ENCODE results near the gene IFNL1.

DNA sequence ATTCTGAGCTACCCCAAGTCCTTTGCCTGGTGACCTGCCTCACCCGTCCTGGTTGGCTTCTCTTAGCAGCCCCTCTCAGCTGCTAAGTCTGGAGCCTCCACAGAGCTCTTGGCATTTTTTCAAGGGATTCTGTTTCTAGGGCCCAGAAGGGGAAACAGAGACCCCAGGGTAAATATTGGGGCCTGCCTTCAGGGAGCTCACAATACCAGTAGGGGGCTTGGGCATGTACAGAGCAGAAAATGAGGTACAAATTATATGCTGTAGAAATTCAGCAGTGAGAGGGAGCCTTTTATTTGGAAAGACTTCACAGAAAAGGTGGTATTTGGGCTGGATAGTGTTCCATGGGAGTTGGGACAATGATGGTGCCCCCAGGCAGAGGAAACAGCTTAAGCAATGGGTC lies 49.7 kb downstream of the IFNL1 start:
- TF ChIP-seq, protein P1, sequence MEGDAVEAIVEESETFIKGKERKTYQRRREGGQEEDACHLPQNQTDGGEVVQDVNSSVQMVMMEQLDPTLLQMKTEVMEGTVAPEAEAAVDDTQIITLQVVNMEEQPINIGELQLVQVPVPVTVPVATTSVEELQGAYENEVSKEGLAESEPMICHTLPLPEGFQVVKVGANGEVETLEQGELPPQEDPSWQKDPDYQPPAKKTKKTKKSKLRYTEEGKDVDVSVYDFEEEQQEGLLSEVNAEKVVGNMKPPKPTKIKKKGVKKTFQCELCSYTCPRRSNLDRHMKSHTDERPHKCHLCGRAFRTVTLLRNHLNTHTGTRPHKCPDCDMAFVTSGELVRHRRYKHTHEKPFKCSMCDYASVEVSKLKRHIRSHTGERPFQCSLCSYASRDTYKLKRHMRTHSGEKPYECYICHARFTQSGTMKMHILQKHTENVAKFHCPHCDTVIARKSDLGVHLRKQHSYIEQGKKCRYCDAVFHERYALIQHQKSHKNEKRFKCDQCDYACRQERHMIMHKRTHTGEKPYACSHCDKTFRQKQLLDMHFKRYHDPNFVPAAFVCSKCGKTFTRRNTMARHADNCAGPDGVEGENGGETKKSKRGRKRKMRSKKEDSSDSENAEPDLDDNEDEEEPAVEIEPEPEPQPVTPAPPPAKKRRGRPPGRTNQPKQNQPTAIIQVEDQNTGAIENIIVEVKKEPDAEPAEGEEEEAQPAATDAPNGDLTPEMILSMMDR (IDR thresholded peaks at IDR 0.05 in 4 of 5, conservative IDR thresholded peaks at IDR 0.05 in 1 of 5), result no peak
- TF ChIP-seq POLR2A (IDR thresholded peaks at IDR 0.05), result no peak
